HFFc6 (cell line): Measurements from ENCODE around the gene SRSF8. TPM values are rescaled to one million over a fixed set of nuclear protein-coding genes. Genes with fewer than 3 reads are reported as not detected.

Source experiments
- DNase-seq: peaks from one replicate; pipeline ENCODE4 v3.0.0-alpha.2; 2018
- H3K27ac Mint-ChIP-seq: 2 replicates; pipeline ENCODE4 v1.8.0; 2020; ENCODE audit warnings: mild to moderate bottlenecking, mixed read lengths
- H3K27me3 Mint-ChIP-seq: 2 replicates; pipeline ENCODE4 v1.8.0; 2021; ENCODE audit warnings: mild to moderate bottlenecking, moderate library complexity, mixed read lengths; ENCODE audit not compliant: insufficient read depth
- H3K36me3 Mint-ChIP-seq: 2 replicates; pipeline ENCODE4 v1.8.0; 2021; ENCODE audit warnings: low read depth, mixed read lengths
- H3K4me1 Mint-ChIP-seq: 2 replicates; pipeline ENCODE4 v1.8.0; 2020; ENCODE audit warnings: low read depth, mixed read lengths
- H3K4me3 Mint-ChIP-seq: 2 replicates; pipeline ENCODE4 v1.8.0; 2020; ENCODE audit warnings: mild to moderate bottlenecking, moderate library complexity, mixed read lengths
- H3K9me3 Mint-ChIP-seq: 2 replicates; pipeline ENCODE4 v1.8.0; 2020; ENCODE audit warnings: mild to moderate bottlenecking, mixed read lengths
- total RNA-seq, 6 experiments: library from RNA; stranded (reverse); fragmentation: NEBNext Ultra II Directional; extraction: Animal tissue kit (Norgen Biotek cat#: 25700); gene quantifications; 2 replicates in 1 of 6; 3 replicates in 5 of 6; pipeline ENCODE4 v1.2.3, GENCODE V29; 2021
- TF ChIP-seq, protein P1 (sequence below): fragments of 200-600 bp; sonication (generic); IDR thresholded peaks from 2 replicates; pipeline ENCODE4 v1.5.0; 2021; ENCODE audit warnings: antibody characterized with exemption, mild to moderate bottlenecking

The SRSF8 gene
- total RNA-seq, 6 experiments from 2014 or later: 27.7 to 35.6 (median 32.6) TPM

DNA sequence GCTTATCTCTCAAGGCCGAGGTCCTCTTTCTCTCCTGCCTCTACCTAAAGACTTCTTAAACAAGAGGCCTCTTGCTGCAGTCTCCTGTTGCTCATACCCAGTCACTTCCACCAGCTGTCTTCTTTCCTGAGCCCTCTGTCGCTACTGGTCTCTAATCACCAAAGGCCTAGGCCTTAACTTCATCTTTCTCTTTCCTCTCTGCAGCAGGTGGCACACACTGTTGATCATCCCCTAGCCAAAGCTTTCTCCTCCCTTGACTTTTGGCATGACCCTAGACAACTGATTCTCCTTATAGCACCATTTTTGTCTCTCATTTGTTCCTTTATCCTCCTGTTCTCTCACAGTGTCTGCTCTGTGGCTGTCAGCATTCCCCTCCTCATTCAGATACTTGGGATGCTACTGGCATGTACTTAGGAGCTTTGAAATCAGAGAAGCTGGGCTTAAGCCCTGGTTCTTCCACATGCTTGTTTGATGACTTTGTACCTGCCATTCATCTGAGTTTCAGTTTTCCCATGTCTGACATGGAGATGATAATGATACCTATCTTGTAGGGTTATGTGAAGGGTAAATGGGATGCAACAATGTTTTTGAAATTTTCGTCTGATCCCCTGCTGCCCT lies 45.3 kb downstream of the SRSF8 start:
- Mint-ChIP-seq H3K27me3 (peaks cover 4% of the 10 kb centered on the region), H3K9me3 (no peaks in the 10 kb centered on the region), H3K4me3 (no peak overlapping the region), H3K27ac (no peak overlapping the region), H3K4me1 (peaks cover 32% of the 10 kb centered on the region), H3K36me3 (peaks cover 6% of the 10 kb centered on the region)
- TF ChIP-seq, protein P1, sequence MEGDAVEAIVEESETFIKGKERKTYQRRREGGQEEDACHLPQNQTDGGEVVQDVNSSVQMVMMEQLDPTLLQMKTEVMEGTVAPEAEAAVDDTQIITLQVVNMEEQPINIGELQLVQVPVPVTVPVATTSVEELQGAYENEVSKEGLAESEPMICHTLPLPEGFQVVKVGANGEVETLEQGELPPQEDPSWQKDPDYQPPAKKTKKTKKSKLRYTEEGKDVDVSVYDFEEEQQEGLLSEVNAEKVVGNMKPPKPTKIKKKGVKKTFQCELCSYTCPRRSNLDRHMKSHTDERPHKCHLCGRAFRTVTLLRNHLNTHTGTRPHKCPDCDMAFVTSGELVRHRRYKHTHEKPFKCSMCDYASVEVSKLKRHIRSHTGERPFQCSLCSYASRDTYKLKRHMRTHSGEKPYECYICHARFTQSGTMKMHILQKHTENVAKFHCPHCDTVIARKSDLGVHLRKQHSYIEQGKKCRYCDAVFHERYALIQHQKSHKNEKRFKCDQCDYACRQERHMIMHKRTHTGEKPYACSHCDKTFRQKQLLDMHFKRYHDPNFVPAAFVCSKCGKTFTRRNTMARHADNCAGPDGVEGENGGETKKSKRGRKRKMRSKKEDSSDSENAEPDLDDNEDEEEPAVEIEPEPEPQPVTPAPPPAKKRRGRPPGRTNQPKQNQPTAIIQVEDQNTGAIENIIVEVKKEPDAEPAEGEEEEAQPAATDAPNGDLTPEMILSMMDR: no peak
- no peak for DNase-seq

DNA sequence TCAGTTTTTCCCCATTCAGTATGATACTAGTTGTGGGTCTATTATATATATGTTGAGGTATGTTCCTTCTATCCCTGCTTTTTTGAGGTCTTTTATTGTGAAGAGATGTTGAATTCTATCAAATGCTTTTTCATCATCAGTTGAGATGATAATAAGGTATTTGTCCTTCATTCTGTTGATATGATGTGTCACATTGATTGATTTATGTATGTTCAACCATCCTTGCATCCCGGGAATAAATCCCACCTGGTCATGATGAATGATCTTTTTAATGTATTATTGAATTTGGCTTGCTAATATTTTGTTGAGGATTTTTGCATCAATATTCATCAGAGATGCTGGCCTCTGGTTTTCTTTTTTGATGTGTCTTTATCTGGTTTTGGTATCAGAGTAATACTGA lies 48.9 kb downstream of the SRSF8 start:
- TF ChIP-seq, protein P1: no peak
- H3K27me3 Mint-ChIP-seq: peaks cover 4% of the 10 kb centered on the region
- DNase-seq: no peak

DNA sequence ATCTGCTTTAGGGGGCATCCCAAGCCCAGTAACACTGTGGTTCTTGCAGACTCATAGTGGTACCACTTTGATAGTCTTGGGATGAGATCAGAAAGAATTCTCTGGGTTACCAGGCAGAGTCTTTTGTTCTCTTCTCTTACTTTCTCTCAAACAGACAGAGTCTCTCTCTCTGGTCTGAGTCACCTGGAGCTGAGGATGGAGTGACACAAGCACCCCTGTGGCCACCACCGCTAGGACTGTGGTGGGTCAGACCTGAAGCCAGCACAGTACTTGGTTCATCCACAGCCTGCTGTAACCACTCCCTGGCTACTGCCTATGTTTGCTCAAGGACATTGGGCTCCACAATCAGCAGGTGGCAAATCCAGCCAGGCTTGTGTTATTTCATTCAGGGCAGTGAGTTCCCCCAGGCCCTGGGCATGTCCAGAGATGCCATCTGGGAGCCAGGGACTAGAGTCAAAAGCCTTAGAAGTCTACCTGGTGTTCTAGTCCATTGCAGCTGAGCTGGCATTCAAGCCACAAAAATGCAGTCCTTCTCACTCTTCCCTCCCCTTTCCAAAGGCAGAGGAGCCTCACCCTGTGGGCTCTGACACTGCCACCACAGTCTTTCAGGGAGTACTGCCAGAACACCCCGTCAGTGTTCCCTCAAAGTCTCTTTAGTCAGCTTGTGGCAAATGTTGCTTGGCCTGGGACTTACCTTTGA lies 52.8 kb downstream of the SRSF8 start:
- H3K9me3 Mint-ChIP-seq: no peaks in the 10 kb centered on the region
- H3K27me3 Mint-ChIP-seq: no peaks in the 10 kb centered on the region
- H3K27ac Mint-ChIP-seq: no peak overlapping the region
- TF ChIP-seq, protein P1: no peak
- no peak overlapping the region for H3K4me3 Mint-ChIP-seq
- DNase-seq: no peak
- H3K36me3 Mint-ChIP-seq: no peaks in the 10 kb centered on the region
- H3K4me1 Mint-ChIP-seq: peaks cover 6% of the 10 kb centered on the region

More for the DNA sequence above, 48.9 kb downstream of the SRSF8 start:
- H3K9me3 Mint-ChIP-seq: no peaks in the 10 kb centered on the region
- H3K4me1 Mint-ChIP-seq: peaks cover 5% of the 10 kb centered on the region; the same call in 1 of the 2 replicates
- no peak overlapping the region for H3K4me3 Mint-ChIP-seq
- H3K27ac Mint-ChIP-seq: no peak overlapping the region
- H3K36me3 Mint-ChIP-seq: no peaks in the 10 kb centered on the region

Other genes starting within 250 kb of the SRSF8 start
- gene CWC15, start 93.4 kb upstream of the SRSF8 start, total RNA-seq: 10 to 100 TPM; 54.4 to 84.5 (median 64.5) TPM
- gene KDM4D, start 93.2 kb upstream of the SRSF8 start, total RNA-seq: 1 to 10 TPM in 1 of 6 experiments, under 1 TPM in 5; 0.33 to 1.1 (median 0.64) TPM
- not detected for gene KDM4E, start 41.7 kb upstream of the SRSF8 start, total RNA-seq
- gene KDM4F, start 17.5 kb upstream of the SRSF8 start, total RNA-seq: not detected
- gene ENDOD1, start 22.9 kb downstream of the SRSF8 start, total RNA-seq: 10 to 100 TPM; 23.1 to 27.3 (median 25.3) TPM
- gene SESN3, start 164.3 kb downstream of the SRSF8 start, total RNA-seq: under 1 TPM; 0.12 to 0.28 (median 0.21) TPM